Ecto neural progenitor cell (in vitro differentiated cells): ENCODE results near the gene PERM1.

Experiments used
- DNase-seq: peaks from one replicate; pipeline ENCODE4 v3.0.0-alpha.2; 2018; ENCODE audit warnings: low spot score

PERM1 gene

DNA sequence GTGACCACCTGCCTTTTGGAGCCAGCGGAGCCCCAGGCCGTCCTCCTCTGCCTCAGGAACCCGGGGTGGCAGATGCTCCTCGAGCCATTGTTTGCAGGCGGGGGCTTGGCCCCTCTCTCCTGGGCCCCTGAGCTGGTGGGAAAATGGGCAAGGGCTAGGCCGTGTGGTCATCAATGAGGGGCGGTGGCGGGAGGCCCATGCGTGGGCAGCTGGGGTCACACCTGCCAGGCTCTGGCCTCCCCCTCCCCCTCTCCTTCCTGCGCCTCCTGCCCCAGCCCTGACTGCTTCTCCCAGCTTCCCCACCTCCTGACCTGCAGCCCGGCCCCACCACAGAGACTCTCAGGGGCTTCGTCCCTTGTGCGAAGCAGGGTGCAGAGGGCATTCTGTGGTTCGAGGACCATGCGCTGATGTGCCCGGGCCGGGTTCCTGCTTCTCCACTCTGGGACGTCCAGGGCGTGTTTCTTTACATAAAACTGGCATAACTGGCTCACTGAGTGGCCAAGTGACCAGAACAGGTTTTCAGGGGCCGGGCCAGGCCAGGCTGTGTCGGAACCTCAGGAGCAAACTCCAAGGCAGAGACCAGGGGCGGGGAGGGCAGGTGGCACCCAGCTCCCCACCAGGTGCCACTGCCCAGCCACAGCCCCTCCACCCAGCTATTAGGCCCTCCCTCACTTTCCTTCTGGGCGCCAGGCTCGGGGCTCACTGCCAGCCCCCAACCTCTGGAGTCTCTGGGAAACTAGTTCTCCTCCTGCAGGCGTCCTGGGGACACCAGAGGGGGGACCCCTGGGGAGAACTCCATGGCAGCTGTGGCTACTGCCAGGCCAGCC is 48.9 kb downstream of the PERM1 start:
- DNase-seq: no peak

DNA sequence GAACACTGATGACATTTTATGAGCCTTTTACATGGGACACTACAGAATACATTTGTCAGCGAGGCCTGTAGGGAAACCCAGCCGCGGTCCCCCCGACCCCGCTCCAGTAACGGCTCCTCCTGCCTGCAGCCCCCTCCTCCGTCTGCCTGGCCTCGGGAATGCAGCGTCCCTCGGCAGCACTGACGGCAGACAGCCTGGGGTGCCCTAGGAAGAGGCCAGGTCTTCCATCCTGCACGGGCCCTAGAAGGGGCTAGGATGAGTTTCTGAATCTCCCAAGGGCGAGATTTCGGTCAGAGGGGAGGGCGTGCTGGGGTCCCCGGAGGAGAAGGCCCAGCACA is 49.8 kb downstream of the PERM1 start:
- DNase-seq: no peak

GRCh38 chr1:931380-932172 is 50.3 kb downstream of the PERM1 start:
- DNase-seq: no peak

- no peak for DNase-seq
Measured at GRCh38 chr1:930633-931138, 51.2 kb downstream of the PERM1 start.

DNA sequence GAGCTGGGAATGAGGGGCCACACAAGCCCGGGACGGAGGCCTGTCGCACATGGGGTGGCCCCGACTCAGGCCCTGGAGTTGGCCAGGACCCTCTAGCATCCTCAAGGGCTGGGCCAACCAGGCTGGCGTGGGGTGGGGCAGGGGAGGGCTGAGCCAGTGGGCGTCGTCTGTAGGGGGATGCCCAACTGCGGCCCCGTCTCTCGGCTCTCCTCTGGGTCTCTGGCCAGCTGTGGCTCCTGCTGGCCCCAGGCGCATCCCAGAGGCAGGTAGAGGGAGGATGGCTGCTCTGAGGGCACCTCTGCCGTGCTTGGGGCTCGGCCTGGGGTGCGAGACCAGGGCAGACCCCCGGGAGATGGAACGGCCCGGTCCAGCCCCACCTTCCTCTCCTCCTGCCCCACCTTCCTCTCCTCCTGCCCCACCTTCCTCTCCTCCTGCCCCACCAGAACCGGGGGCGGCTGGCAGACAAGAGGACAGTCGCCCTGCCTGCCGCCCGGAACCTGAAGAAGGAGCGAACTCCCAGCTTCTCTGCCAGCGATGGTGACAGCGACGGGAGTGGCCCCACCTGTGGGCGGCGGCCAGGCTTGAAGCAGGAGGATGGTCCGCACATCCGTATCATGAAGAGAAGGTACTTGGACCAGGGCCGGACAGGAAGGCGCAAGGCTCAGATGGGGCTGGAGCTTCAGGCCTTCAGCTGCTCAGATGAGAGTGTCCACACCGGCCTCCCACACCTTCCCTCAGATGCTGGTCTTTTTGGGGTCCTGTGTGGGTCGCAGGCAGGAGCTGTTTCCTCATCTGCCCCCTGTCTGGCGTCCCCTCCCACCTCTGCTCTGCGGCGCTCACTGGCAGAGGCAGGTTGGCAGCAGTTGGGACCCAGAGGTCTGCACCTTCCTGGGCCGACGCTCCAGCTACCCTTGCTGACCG is 51.9 kb downstream of the PERM1 start:
- DNase-seq: no peak

DNA sequence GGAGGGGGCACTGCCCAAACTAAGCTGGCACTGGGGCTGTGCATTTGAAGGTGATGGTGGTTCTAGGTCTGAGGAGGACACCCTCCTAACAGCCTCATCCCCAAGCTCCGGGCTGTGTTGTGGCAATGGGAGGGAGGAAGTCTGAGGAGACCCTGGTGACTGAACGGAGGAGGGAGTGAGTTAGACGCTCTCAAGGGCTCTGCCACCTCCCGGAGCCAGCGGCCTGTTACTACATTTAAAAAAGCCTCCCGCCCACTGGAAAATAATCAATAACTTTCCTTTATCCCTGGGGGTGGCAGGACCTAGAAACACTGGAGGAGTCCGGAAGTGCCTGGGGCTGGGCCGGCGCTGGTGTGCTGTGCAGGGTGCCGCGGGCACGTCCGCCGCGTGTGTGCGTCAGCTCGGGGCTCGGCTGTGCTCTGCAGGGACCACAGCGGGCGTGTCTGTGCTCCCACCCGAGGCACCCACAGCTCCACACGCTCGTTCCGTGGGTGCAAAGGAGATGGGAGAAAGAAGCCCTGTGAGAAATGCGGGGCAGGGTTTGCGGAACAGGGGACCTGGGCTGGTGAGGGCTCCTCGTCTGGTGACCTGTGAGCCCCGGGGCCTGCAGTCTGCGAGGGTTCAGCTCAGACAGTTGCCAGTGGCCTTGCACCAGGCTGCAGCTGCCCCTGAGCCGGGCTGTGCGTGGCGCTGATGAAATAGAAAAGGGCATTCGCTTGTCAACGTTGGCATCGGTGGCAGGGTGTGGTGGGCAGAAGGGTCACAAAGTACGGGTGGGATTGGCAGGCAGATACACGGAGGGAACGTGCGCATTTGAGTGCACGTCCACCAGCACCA is 52.9 kb downstream of the PERM1 start:
- DNase-seq: no peak

DNA sequence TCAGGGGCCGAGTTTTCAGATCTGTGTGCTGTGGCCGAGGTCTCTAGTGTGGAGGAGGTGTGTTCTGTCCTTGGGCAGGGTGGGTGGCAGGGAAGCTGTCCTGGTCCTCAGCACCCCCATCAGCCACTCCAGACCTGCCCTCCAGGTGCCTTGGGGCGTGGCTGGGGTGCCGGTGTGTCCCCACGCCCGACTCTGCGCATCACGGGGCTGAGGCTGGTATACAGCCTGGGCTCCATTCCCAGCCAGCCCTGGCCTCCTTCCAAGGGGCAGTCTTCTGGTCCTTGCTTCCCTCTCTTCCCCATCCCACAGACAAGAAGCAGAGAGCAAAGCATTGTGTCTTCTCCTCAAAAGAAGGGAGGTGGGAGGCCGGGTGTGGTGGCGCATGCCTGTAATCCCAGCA is 54.1 kb downstream of the PERM1 start:
- no peak for DNase-seq

DNA sequence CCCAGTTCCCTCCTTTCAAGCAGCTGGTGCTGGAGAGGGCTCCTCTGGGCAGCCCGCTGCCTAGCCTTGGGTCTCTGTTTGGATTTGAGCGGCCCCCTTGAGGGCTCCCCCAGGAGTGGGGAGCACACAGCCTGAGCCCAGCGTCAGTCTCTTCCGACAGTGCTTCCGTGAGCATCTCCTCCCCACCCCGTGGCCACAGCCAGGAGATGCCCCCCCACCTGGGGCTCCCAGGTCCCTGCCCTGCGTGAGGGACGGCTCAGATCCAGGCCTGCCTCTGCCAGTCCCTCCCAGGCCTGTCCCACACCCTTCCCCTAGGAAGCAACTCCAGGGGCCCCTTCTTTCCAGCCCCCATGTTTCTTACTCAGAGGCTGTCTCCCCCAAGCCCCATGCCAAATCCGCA is 54.7 kb downstream of the PERM1 start:
- no peak for DNase-seq

DNA sequence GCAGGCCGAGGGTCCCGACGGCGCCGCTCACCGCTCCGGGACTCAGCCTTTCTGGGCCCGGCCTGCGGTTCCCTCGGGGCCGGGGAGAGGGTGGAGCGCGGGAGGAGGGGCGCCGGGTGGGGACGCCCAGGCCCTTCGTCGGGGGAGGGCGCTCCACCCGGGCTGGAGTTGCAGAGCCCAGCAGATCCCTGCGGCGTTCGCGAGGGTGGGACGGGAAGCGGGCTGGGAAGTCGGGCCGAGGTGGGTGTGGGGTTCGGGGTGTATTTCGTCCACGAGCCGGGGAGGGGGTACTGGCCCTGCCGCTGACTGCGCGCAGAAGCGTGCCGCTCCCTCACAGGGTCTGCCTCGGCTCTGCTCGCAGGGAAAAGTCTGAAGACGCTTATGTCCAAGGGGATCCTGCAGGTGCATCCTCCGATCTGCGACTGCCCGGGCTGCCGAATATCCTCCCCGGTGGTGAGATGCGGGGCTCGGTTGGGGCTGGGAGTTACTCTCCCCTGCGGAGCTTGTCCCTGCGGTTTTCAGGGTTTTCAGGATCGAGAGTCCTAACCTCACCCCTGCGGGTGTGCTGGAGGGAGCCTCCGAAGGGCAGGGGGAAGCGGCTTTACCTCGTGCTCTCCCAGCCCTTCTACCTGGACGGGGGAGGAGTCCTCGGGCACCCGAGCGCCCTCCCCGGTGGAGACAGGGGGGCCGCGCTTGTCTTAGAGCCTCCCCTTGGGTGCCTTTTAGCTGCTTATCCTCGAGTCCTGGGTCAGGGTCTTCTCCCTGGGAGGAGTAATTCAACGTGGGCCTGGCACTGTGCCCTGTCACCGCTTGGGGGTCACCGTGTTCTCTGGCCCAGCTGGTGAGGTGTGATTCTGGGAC is 56.1 kb downstream of the PERM1 start:
- no peak for DNase-seq
